Measurements from ENCODE around the gene TSC1.

- no peak for TF ChIP-seq CTCF (IDR thresholded peaks at IDR 0.05)
- TF ChIP-seq POLR2A (IDR thresholded peaks at IDR 0.05): no peak
These were observed 62.6 kb downstream of the TSC1 start for GRCh38 chr9:132881826-132882225.
